ENCODE measurements around the gene CHMP4B.

DNA sequence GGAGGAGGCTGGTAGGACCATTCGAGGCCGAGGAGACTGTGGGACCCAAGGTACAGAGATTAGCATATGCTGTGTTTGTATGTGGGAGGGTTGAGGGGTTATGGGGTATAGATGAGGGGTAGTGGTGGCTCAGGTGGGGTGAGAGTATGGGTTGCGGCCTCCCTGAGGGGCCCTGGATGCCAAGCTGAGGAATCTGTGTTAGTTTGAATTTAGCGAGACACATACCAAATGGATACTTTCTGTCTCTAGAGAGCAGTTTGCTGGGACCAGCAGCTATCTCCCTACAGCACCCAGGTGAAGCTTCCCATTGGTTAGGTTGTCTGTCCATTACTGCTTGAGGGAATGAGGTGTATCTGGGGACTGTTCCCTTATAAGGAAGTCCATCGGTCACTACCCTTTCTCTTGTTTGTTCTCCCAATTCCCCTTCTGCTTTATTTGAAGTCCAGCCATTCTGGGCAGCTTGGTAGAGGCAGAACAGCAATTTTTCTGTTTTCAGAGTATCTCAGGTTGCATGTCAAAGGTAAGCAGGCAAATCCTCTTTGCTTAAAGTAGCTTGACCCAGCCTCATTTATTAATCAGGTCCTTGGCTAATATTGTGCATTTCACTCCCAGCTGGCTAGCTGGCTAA, 15.2 kb downstream of the CHMP4B start:
- TF ChIP-seq, protein P1, sequence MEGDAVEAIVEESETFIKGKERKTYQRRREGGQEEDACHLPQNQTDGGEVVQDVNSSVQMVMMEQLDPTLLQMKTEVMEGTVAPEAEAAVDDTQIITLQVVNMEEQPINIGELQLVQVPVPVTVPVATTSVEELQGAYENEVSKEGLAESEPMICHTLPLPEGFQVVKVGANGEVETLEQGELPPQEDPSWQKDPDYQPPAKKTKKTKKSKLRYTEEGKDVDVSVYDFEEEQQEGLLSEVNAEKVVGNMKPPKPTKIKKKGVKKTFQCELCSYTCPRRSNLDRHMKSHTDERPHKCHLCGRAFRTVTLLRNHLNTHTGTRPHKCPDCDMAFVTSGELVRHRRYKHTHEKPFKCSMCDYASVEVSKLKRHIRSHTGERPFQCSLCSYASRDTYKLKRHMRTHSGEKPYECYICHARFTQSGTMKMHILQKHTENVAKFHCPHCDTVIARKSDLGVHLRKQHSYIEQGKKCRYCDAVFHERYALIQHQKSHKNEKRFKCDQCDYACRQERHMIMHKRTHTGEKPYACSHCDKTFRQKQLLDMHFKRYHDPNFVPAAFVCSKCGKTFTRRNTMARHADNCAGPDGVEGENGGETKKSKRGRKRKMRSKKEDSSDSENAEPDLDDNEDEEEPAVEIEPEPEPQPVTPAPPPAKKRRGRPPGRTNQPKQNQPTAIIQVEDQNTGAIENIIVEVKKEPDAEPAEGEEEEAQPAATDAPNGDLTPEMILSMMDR (IDR thresholded peaks at IDR 0.05), result no peak
- no peak for TF ChIP-seq POLR2A (IDR thresholded peaks at IDR 0.05)

All from adrenal gland (tissue), 5 donors.